ENCODE results near the gene DHX8. TPM values are rescaled to one million over a fixed set of nuclear protein-coding genes. Genes with fewer than 3 reads are reported as not detected.

Gene DHX8
- total and polyA plus RNA-seq, 10 of the 15 experiments (the other 5 are each of a cell fraction or from before 2014, with no cell fraction given), result 27.6 to 50.4 (median 35.7) TPM

- TF ChIP-seq IRF5 (IDR thresholded peaks at IDR 0.05; ENCODE audit: borderline replicate concordance), result no peak
- TF ChIP-seq RAD21 (IDR thresholded peaks at IDR 0.05; ENCODE audit: insufficient read depth, low read depth, low read length), result no peak
- no peak for TF ChIP-seq ETV6 (conservative IDR thresholded peaks at IDR 0.05 in 1 of 2, IDR thresholded peaks at IDR 0.05 in 1 of 2; ENCODE audit: borderline replicate concordance in 1 of 2, low read depth in 1 of 2)
- no peak for TF ChIP-seq SIN3A (IDR thresholded peaks at IDR 0.05; ENCODE audit: low read depth, low read length)
- no peak for TF ChIP-seq EED (IDR thresholded peaks at IDR 0.05; ENCODE audit: low read depth)
- no peak for TF ChIP-seq RELA (IDR thresholded peaks at IDR 0.05; ENCODE audit: borderline replicate concordance, partially characterized antibody)
- TF ChIP-seq BRCA1 (IDR thresholded peaks at IDR 0.05; ENCODE audit: low read depth, low read length), result no peak
- no peak for TF ChIP-seq FOXM1 (IDR thresholded peaks at IDR 0.05; ENCODE audit: low read depth, low read length)
Observed at GRCh38 chr17:43465049-43465448, 18.7 kb upstream of the DHX8 start (continued).

GRCh38 chr17:43467981-43468581 is 15.7 kb upstream of the DHX8 start:
- Histone ChIP-seq H3K79me2 (ENCODE audit: control insufficient read depth, insufficient read depth, low read length) (no peaks in the 10 kb centered on the region), H3K27me3 (replicated peaks in 1 of 2; ENCODE audit: control insufficient read depth in 2 of 2, insufficient read depth in 2 of 2, low read length in 1 of 2) (no peaks in the 10 kb centered on the region), H3K36me3 (ENCODE audit: control insufficient read depth in 2 of 2, insufficient read depth in 2 of 2, low read length in 1 of 2) (no peaks in the 10 kb centered on the region), H2AFZ (ENCODE audit: control insufficient read depth, low read depth, low read length) (no peak overlapping the region), H3K27ac (ENCODE audit: control insufficient read depth, insufficient read depth) (no peak overlapping the region), H3K4me3 (no peak overlapping the region), H3K9me3 (replicated peaks; ENCODE audit: control insufficient read depth, insufficient read depth, low read length) (no peaks in the 10 kb centered on the region), H3K9ac (ENCODE audit: control insufficient read depth, insufficient read depth, low read length) (no peak overlapping the region), H3K4me1 (ENCODE audit: control insufficient read depth, insufficient read depth, low read length) (no peaks in the 10 kb centered on the region), H4K20me1 (ENCODE audit: control insufficient read depth, insufficient read depth) (no peaks in the 10 kb centered on the region), H3K4me2 (ENCODE audit: control insufficient read depth, insufficient read depth) (no peak overlapping the region)
- no TSS peak for BruUV-seq (replicated peaks)
- ChIA-PET RAD21 (ENCODE audit: unreplicated experiment) (interaction anchor here (1.6 kb wide), 1 partner anchor 292 kb away, joined by 3 read pairs; no protein-coding TSS in a partner anchor), CTCF (interaction anchor here (3.7 kb wide), 1 partner anchor 15 kb away, joined by 20 read pairs; the partner anchor contains the start of gene DHX8), POLR2A (interaction anchor here (0.5 kb wide), 1 partner anchor 84 kb away, joined by 7 read pairs; no protein-coding TSS in a partner anchor), SMC1A (ENCODE audit: uncharacterized antibody, unreplicated experiment) (no interaction called here)
- FAIRE-seq (no peak), ATAC-seq (no peak), DNase-seq (ENCODE audit: low read depth, low spot score) (no peak)
- 50% methylated on average over 9 of the region's 9 CpGs for WGBS (ENCODE audit: insufficient coverage, insufficient replicate concordance, low lambda C conversion rate, missing lambda C conversion rate)
- in situ Hi-C loops (cut with MboI) (no loop called here), intact Hi-C loops (cut with micrococcal nuclease; ENCODE audit: unreplicated experiment) (no loop called here)
- no peak for TF ChIP-seq POLR2A (IDR thresholded peaks at IDR 0.05; ENCODE audit: low read depth, low read length)
